ENCODE results near the gene MUC4.

MUC4 gene

GRCh38 chr3:195708626-195709481 lies 102.9 kb downstream of the MUC4 start:
- H3K4me3 ChIP-seq (ENCODE audit: low read depth, low read length) = no peak overlapping the region
- in situ Hi-C loops (cut with HindIII; ENCODE audit: low pct_ligation_motif_present, low sequenced_read_pairs) = no loop called here
- no peak for DNase-seq
- peaks cover 17% of the 10 kb centered on the region for H3K27me3 ChIP-seq (replicated peaks)
- H3K36me3 ChIP-seq (replicated peaks) = no peaks in the 10 kb centered on the region
- no peak overlapping the region for H3K27ac ChIP-seq
- TF ChIP-seq, protein P1, sequence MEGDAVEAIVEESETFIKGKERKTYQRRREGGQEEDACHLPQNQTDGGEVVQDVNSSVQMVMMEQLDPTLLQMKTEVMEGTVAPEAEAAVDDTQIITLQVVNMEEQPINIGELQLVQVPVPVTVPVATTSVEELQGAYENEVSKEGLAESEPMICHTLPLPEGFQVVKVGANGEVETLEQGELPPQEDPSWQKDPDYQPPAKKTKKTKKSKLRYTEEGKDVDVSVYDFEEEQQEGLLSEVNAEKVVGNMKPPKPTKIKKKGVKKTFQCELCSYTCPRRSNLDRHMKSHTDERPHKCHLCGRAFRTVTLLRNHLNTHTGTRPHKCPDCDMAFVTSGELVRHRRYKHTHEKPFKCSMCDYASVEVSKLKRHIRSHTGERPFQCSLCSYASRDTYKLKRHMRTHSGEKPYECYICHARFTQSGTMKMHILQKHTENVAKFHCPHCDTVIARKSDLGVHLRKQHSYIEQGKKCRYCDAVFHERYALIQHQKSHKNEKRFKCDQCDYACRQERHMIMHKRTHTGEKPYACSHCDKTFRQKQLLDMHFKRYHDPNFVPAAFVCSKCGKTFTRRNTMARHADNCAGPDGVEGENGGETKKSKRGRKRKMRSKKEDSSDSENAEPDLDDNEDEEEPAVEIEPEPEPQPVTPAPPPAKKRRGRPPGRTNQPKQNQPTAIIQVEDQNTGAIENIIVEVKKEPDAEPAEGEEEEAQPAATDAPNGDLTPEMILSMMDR (IDR thresholded peaks at IDR 0.05; ENCODE audit: low read depth, low read length, missing control alignments) = no peak

- Histone ChIP-seq H3K27me3 (replicated peaks) (peaks cover 17% of the 10 kb centered on the region), H3K36me3 (replicated peaks) (no peaks in the 10 kb centered on the region), H3K27ac (no peak overlapping the region), H3K4me3 (ENCODE audit: low read depth, low read length) (no peak overlapping the region)
- DNase-seq = no peak
- in situ Hi-C loops (cut with HindIII; ENCODE audit: low pct_ligation_motif_present, low sequenced_read_pairs) = no loop called here
- TF ChIP-seq, protein P1 (IDR thresholded peaks at IDR 0.05; ENCODE audit: low read depth, low read length, missing control alignments) = no peak
Observed at GRCh38 chr3:195708061-195708460, 103.7 kb downstream of the MUC4 start.

- in situ Hi-C loops (cut with HindIII; ENCODE audit: low pct_ligation_motif_present, low sequenced_read_pairs) = no loop called here
- TF ChIP-seq, protein P1 (IDR thresholded peaks at IDR 0.05; ENCODE audit: low read depth, low read length, missing control alignments) = no peak
- no peak for DNase-seq
- peaks cover 11% of the 10 kb centered on the region for H3K27me3 ChIP-seq (replicated peaks)
- H3K4me3 ChIP-seq (ENCODE audit: low read depth, low read length) = no peak overlapping the region
- no peaks in the 10 kb centered on the region for H3K36me3 ChIP-seq (replicated peaks)
- no peak overlapping the region for H3K27ac ChIP-seq
Observed at GRCh38 chr3:195705081-195705991, 106.4 kb downstream of the MUC4 start.

DNA sequence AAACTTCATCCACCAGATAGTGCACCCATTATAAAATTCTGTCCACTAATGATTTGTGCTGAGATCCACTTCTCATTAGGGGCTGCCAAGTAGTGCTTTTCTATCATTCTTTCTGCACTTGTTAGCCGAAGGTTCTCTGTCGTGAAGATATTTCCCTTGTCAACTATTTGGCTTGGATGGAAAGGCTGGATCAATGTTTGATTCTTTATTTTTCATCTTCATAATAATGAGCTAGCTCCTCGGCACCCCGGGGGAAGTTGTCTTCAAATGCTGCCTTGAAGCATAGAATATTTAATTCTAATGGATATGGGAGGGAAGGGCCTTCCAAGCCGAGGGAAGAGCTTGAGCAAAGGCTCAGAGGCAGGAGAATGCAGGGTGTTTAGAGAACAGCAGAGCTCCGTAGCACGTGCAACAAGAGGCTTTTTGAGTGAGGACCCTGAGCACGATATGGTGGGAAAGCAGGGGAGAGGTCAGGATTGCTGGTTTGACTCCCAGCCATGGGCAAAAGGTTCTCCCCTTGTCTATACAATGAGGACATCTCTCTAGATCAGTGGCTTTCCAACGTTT lies 107.2 kb downstream of the MUC4 start:
- no peak for DNase-seq
- Histone ChIP-seq H3K27me3 (replicated peaks) (peaks cover 11% of the 10 kb centered on the region), H3K4me3 (ENCODE audit: low read depth, low read length) (no peak overlapping the region), H3K27ac (no peak overlapping the region), H3K36me3 (replicated peaks) (no peaks in the 10 kb centered on the region)
- TF ChIP-seq, protein P1 (IDR thresholded peaks at IDR 0.05; ENCODE audit: low read depth, low read length, missing control alignments) = no peak
- in situ Hi-C loops (cut with HindIII; ENCODE audit: low pct_ligation_motif_present, low sequenced_read_pairs) = no loop called here

DNA sequence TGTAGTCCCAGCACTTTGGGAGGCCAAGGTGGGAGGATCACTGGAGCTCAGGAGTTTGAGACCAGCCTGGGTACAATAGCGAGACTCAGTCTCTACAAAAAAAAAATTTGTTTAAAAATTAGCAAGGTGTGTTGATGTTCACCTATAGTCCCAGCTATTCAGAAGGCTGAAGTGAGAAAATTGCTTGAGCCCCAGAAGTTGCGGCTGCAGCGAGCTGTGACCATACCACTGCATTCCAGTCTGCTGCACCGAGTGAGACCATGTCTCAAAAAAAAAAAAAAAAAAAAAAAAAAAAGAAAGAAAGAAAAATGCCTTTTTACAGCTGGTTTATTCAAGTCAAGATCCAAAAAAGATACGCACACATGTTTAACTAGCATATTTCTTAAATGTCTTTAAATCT lies 108.0 kb downstream of the MUC4 start:
- Histone ChIP-seq H3K4me3 (ENCODE audit: low read depth, low read length) (no peak overlapping the region), H3K36me3 (replicated peaks) (no peaks in the 10 kb centered on the region), H3K27ac (no peak overlapping the region), H3K27me3 (replicated peaks) (peaks cover 11% of the 10 kb centered on the region)
- in situ Hi-C loops (cut with HindIII; ENCODE audit: low pct_ligation_motif_present, low sequenced_read_pairs) = no loop called here
- TF ChIP-seq, protein P1 (IDR thresholded peaks at IDR 0.05; ENCODE audit: low read depth, low read length, missing control alignments) = no peak
- DNase-seq = no peak
